ENCODE measurements around the gene PKM. TPM values are rescaled to one million over a fixed set of nuclear protein-coding genes. Genes with fewer than 3 reads are reported as not detected.

PKM gene
- total and polyA plus RNA-seq, 9 of the 15 experiments (the other 6 are each of a cell fraction or from before 2014, with no cell fraction given) = 140 to 825 (median 383) TPM

- in situ Hi-C loops (cut with MboI) (no loop called here), intact Hi-C loops (cut with micrococcal nuclease) (no loop called here)
- no peak overlapping the region for H3K9ac ChIP-seq (ENCODE audit: insufficient read depth in 1 of 2, low read depth in 2 of 2, low read length in 2 of 2)
- no peaks in the 10 kb centered on the region for H3K27me3 ChIP-seq (ENCODE audit: control insufficient read depth in 2 of 2, insufficient read depth in 2 of 2, low read length in 2 of 2)
- 83% methylated on average over 11 of the region's 13 CpGs for WGBS (ENCODE audit: insufficient coverage, low coverage, missing lambda C conversion rate)
- peaks cover 23% of the 10 kb centered on the region for H4K20me1 ChIP-seq (replicated peaks; ENCODE audit: control insufficient read depth, insufficient read depth, low read length)
- DNase-seq (ENCODE audit: extremely low read depth in 1 of 4, low spot score in 3 of 4) (no peak), ATAC-seq (no peak), FAIRE-seq (no peak)
- no peaks in the 10 kb centered on the region; the same call in 2 of the 3 replicates for H3K79me2 ChIP-seq (ENCODE audit: control insufficient read depth, insufficient read depth, low read length)
- ChIA-PET POLR2A (interaction anchor here (0.6 kb wide), 1 partner anchor 8 kb away, joined by 3 read pairs; no protein-coding TSS in a partner anchor), CTCF (ENCODE audit: low intra/inter-chr PET ratio) (no interaction called here)
- TF ChIP-seq, protein P1, sequence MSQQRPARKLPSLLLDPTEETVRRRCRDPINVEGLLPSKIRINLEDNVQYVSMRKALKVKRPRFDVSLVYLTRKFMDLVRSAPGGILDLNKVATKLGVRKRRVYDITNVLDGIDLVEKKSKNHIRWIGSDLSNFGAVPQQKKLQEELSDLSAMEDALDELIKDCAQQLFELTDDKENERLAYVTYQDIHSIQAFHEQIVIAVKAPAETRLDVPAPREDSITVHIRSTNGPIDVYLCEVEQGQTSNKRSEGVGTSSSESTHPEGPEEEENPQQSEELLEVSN (IDR thresholded peaks at IDR 0.05; ENCODE audit: borderline replicate concordance in 1 of 2, extremely low read depth in 1 of 2, insufficient read depth in 1 of 2, insufficient read length in 1 of 2, low read depth in 1 of 2, low read length in 1 of 2, poor library complexity in 1 of 2, severe bottlenecking in 1 of 2) = no peak
- TF ChIP-seq, protein P2, sequence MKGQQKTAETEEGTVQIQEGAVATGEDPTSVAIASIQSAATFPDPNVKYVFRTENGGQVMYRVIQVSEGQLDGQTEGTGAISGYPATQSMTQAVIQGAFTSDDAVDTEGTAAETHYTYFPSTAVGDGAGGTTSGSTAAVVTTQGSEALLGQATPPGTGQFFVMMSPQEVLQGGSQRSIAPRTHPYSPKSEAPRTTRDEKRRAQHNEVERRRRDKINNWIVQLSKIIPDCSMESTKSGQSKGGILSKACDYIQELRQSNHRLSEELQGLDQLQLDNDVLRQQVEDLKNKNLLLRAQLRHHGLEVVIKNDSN (CRISPR knock-in tag; IDR thresholded peaks at IDR 0.05) = no peak
- TF ChIP-seq SRSF9 (IDR thresholded peaks at IDR 0.05; ENCODE audit: borderline replicate concordance, low read depth, low read length) = no peak
- H3K27ac ChIP-seq (ENCODE audit: extremely low read depth, low read depth, low read length) = no peak overlapping the region
- H3K4me1 ChIP-seq (replicated peaks in 1 of 2; ENCODE audit: control insufficient read depth in 2 of 2, insufficient read depth in 2 of 2, low read length in 2 of 2) = peaks cover 0 to 3% of the 10 kb centered on the region in 2 experiments; a peak in 1 of 5 replicates
- H3K4me2 ChIP-seq (ENCODE audit: insufficient read depth, low read length) = no peak overlapping the region
- no TSS peak for BruUV-seq (replicated peaks)
- H3K36me3 ChIP-seq (ENCODE audit: control insufficient read depth, insufficient read depth, low read length) = peaks cover 94% of the 10 kb centered on the region
- no peak overlapping the region for H3K4me3 ChIP-seq
- H3K9me3 ChIP-seq (replicated peaks; ENCODE audit: control insufficient read depth, insufficient read depth, low read depth, low read length) = no peaks in the 10 kb centered on the region
- H2AFZ ChIP-seq (ENCODE audit: low read depth, low read length) = no peak overlapping the region
- peaks cover 3% of the 10 kb centered on the region for H3K9me1 ChIP-seq (ENCODE audit: control insufficient read depth, insufficient read depth, low read length)
Measured at GRCh38 chr15:72202302-72202701, 28.7 kb downstream of the PKM start.
